ENCODE data around the gene HMCN1.
"Not testable (repeated sequence)": the region's sequence is repeated elsewhere in the genome, so short reads cannot be mapped to it uniquely, and the experiment has no call there.

HMCN1 gene

DNA sequence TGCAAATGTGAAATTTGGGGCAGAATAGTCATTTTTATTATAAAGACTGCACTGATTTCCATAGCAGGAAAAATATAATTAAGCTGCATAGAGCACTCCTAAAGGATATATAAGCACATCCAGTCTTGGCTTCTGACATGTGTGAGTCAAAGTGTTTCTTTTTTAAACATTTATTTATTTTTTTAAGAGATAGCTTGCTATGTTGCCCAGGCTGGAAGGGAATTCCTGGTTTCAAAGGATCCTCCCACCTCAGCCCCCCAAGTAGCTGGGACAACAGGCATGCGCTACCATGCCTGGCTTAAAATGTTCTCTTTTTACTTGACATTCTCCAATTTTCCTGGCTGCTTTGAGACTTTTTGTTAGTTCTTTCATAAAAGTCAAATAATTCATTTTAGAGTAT is 126.1 kb downstream of the HMCN1 start:
- DNase-seq = no peak

DNA sequence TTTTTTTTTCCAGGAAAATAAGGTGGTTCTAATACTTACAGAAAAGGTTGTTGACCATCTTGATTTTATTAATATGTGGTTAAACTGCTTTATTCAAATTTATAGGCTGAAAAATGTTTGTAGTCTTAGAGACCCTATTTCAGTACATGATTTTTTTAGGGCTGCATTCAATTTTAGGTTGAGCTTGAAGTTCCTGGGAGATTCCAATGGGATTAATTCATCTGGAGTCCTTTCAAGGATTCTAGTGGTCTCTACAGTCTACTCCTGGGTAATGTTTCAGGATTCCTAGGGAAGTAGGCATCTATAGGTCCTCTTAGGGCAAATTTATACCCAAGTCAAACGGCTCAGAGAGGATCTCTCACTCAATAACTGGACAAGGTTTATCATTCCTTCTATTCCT is 126.7 kb downstream of the HMCN1 start:
- DNase-seq = no peak

DNA sequence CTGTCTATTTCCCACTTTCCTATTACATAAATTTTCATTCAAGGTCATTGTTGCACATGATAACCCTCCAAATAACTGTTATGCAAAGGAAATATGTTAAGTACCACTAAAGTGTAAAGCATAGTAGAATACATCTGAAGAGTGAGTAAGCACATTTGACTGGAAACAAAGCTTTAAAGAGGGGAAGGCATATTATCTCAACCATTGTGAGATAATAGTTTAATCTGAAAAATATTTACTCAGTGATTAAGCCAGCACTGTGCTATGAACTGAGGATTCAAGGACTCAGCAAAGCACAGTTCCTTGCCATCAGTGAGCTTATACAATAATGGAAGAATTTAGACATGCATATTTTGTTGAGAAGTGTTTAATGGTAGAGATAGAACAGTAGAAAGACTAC is 127.4 kb downstream of the HMCN1 start:
- no peak for DNase-seq

DNA sequence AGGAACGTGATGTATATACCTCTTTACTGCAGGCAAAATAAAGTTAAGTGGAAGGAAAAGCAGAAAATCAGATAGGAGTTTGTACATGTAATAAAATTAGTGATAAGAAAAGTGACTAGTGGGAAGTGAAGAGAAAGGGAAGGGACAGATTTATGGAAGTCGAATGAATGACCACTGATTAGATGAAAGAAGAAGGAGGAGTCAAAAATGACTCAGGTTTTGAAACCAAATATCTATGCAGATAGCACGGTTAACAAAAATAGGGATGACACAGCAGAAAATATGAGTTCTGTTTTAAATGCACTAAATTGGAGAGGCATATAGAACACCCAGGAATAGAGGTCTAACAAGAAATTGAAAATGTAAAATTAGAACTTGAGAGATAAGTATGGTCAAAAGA is 128.0 kb downstream of the HMCN1 start:
- DNase-seq = no peak

DNA sequence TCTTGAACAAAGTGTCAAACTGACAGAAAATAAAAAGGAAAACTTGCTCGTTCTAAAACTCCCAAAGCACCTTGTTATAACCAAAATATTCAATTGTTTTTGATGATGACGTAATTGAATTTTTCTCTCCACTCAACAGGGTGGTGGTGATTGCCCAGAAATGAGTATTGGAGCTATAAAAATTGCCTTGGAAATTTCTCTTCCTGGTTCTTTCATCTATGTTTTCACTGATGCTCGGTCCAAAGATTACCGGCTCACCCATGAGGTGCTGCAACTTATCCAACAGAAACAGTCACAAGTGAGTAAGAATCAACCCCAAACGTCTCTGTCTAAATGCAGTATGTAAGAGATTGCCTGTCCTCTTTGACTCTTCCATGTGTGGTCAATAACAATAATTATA is 130.1 kb downstream of the HMCN1 start:
- DNase-seq = no peak

- no peak for DNase-seq
These were observed 130.8 kb downstream of the HMCN1 start for GRCh38 chr1:185864889-185865517.

DNA sequence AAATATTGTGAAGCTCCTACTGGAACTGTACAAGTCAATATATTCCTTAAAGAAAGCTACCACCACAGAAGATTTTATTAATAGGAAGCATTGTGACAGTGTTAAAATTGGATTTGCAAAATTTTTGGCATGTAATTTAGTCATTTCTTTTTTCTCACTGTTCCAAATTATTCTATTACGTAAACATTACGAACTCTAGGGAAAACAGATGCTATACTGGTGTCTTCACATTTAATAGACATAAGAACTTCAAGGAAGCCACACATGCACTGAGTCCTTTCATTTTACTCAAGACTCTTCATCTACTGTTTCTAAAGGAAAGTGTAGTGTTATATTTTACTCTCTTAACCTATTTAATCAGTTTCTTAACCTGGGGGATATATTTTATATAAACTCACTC is 135.4 kb downstream of the HMCN1 start:
- DNase-seq = no peak

GRCh38 chr1:185871627-185872150 is 137.5 kb downstream of the HMCN1 start:
- no peak for DNase-seq

DNA sequence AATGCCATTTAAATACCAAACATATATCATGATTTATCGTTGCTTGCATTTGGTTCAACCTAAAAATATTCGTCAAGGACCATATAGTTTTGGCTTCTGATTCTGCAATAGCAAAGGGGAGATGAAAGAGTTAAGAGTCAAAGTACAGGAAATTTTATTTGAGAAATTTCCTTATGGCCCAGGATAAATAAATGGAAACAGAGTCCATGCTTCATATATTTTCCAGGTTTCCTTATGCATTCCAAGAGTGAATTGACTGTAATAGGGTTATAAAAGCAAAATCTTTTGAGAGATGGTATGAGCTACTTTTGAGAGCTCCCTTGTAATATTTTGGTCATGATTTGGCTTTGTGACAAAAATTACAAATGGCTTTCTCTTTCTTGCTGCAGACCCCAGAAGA is 140.1 kb downstream of the HMCN1 start:
- DNase-seq = no peak

GRCh38 chr1:185880330-185880729 is 146.1 kb downstream of the HMCN1 start:
- no peak for DNase-seq

- DNase-seq = no peak
These were observed 146.7 kb downstream of the HMCN1 start for GRCh38 chr1:185880779-185881333.

DNA sequence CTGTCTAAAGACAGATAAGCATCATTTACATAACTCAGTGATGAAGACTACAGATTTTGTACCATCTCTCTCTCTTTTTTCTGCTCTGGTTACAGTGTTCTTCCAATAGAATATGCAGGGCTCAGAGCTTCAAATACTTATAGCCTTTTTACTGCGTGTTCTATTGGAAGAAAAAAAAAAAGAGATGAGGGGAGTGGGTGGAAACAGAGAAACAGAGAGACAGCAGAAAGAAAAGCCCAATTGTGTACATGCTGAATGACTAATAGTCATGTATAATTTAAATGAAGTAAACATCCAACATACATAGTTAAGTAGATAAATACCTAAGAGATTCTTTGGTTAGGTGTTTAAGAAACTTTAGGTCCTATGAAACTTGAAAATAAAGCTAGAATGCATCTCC is 151.9 kb downstream of the HMCN1 start:
- no peak for DNase-seq

DNA sequence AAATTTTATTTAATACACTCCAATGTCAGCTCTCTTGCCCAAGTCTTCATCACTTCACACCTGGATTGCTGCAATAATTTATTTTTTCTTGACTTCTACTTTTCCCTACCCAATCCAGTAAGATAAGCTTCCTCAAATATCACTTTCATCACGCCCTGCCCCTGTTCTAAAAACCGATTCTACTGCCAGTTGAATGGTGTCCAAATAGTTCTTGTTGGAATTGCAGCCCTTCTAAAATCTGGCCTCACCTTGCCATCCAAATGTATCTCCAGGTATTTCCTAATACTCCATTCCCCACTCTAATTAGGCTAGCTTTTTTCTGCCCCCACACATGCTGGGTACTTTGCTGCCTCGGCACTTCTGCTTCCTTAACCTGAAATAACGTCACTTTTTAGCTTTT is 152.5 kb downstream of the HMCN1 start:
- DNase-seq = no peak

DNA sequence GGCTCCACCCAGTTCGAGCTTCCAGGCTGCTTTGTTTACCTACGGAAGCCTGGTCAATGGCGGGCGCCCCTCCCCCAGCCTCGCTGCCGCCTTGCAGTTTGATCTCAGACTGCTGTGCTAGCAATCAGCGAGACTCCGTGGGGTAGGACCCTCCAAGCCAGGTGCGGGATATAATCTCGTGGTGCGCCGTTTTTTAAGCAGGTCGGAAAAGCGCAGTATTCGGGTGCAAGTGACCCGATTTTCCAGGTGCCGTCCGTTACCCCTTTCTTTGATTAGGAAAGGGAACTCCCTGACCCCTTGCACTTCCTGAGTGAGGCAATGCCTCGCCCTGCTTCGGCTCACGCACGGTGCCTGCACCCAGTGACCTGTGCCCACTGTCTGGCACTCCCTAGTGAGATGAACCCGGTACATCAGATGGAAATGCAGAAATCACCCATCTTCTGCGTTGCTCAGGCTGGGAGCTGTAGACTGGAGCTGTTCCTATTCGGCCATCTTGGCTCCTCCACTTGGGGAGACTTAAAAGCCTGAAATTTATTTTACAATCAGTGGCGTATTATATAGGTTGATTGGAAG is 158.7 kb downstream of the HMCN1 start:
- DNase-seq = not testable (repeated sequence)

DNA sequence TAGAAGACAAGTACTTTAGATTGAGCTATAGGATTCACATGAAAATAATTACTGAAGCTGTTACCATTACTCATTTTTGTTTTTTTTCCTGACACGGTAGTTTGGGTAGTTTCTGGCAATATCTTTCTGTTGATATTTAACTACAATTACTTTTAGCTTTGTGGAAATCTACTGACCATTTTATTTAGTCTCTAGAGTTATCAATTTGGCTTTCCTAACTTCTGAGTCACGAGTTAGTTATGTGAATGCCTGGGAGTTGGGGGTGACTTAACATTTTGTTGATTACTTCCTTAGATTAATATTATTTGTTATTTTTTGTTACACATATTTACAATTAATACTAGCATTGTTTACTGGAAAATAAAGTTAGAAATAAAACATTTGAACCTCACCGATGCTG is 160.6 kb downstream of the HMCN1 start:
- DNase-seq = no peak

DNA sequence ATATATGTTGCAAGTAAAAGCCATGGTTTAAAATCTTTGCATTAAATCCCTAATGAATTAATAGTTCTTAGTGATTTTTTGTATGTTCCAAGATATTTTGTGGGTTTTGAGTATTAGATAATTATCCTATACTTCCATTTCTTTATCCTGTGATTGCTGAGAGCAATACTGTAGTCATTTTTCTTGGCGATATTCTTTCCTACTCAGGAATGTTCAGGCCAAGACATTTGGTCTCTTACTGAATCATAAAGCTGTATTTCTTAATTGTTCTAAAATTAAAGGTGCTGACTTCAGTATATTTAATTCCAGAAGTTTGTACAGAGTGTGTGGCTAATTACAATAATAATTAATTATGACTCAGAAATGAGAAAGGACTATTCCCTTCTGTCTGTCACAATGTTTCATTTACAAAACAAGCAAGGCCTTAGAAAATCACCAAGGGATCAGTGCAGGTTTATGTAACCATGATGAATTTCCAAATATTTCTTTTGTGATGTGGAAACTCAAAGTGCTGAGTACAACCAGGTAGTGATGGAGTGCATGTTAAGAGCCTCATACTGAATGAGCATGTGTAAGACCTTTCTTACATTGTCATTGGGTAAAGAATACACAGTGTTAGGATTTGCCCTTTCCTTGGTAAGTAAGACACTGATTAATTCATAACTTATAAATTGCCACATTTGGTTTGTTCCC is 161.2 kb downstream of the HMCN1 start:
- no peak for DNase-seq

- DNase-seq = no peak
These were observed 162.7 kb downstream of the HMCN1 start for GRCh38 chr1:185896863-185897262.

- DNase-seq = no peak
These were observed 172.0 kb downstream of the HMCN1 start for GRCh38 chr1:185906186-185906585.

DNA sequence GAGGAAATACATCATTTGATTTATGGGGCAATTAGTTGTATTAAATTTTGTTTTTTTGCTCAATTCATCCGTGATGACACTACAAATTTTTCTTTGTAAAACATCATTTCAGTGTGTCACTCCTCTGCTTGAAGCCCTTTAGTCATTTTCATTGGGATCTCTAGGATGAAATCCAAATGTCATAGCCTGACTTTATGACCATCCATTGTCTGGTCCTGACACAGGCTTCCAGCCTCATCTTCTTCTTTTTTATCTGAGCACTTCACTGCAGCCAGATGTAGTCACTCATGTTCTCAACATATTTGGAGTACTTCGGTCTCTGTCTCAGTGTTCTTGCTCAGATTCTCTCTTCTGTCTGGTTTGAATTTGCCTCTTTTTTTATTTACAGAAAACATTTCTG is 173.1 kb downstream of the HMCN1 start:
- DNase-seq = no peak

GRCh38 chr1:185911978-185912377 is 177.8 kb downstream of the HMCN1 start:
- DNase-seq = no peak

DNA sequence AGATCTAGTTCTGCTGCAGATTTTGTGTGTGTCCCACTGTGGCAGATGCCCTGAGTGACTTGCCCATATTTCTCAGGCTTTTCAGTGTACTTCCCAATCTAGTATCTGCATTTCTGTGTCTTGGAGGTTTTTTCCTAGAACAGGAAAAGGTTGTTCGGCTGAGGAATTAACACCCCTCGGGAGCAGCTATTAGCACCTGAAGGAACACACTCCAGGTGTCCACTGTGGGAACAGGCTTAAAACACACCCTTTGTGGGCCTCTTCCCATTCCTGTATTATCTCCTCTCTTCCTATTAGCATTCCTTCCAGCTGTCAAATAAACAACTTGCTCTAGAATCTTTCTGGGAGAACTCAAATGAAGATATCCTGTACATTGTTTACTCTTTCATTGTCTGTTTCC is 178.3 kb downstream of the HMCN1 start:
- DNase-seq = no peak

GRCh38 chr1:185914089-185914488 is 179.9 kb downstream of the HMCN1 start:
- no peak for DNase-seq

- DNase-seq = no peak
These were observed 182.7 kb downstream of the HMCN1 start for GRCh38 chr1:185916861-185917260.

- DNase-seq = no peak
These were observed 183.5 kb downstream of the HMCN1 start for GRCh38 chr1:185917646-185918045.

Data from activated CD8-positive, alpha-beta memory T cell treated with anti-CD3 and anti-CD28 coated beads, Interleukin-2, amount 50 U/mL, for 4 hours (primary cell).